Esophagus squamous epithelium (tissue), 4 donors: ENCODE data around the gene ANKRD34A.

Experiments
- CTCF ChIP-seq, 6 experiments: fragments of 450-650 bp in 4 of 6; fragments of 200-600 bp in 2 of 6; sonication (generic) in 2 of 6; IDR thresholded peaks; one replicate each; pipeline ENCODE4 v1.5.1; 2016 to 2019; ENCODE audit warnings: antibody characterized with exemption in 6 of 6, mild to moderate bottlenecking in 4 of 6, moderate library complexity in 4 of 6
- POLR2A ChIP-seq, 4 donors: fragments of 450-650 bp; IDR thresholded peaks; one replicate each; pipeline ENCODE4 v1.6.1; 2017; ENCODE audit warnings: antibody characterized with exemption in 4 of 4, mild to moderate bottlenecking in 4 of 4, moderate library complexity in 3 of 4

GRCh38 chr1:145978471-145978853 is 14.1 kb upstream of the ANKRD34A start:
- TF ChIP-seq CTCF (IDR thresholded peaks at IDR 0.05) (no peak), POLR2A (IDR thresholded peaks at IDR 0.05) (no peak)
